Type B pancreatic cell (in vitro differentiated cells): Measurements from ENCODE around the gene APOBR. TPM values are rescaled to one million over a fixed set of nuclear protein-coding genes. Genes with fewer than 3 reads are reported as not detected.
A peak's percentile ranks its signal among the peaks of the same experiment; 100 is the strongest.
"Not testable (repeated sequence)": the region's sequence is repeated elsewhere in the genome, so short reads cannot be mapped to it uniquely, and the experiment has no call there.

Experiments used
- DNase-seq: peaks from one replicate; pipeline ENCODE4 v3.0.0; 2021; ENCODE audit warnings: mixed read lengths; ENCODE audit not compliant: unreplicated experiment; ENCODE audit errors: extremely low spot score
- H3K27ac Mint-ChIP-seq: 2 replicates; pipeline ENCODE4 v1.8.0; 2021; ENCODE audit warnings: mild to moderate bottlenecking, mixed read lengths
- H3K27me3 Mint-ChIP-seq: 2 replicates; pipeline ENCODE4 v1.8.0; 2021; ENCODE audit warnings: mixed read lengths
- H3K36me3 Mint-ChIP-seq: 2 replicates; pipeline ENCODE4 v1.8.0; 2021; ENCODE audit warnings: mixed read lengths
- H3K4me1 Mint-ChIP-seq: one replicate; pipeline ENCODE4 v1.8.0; 2021; ENCODE audit warnings: mixed read lengths; ENCODE audit not compliant: unreplicated experiment
- H3K4me3 Mint-ChIP-seq: 2 replicates; pipeline ENCODE4 v1.8.0; 2021; ENCODE audit warnings: mild to moderate bottlenecking, mixed read lengths
- H3K9me3 Mint-ChIP-seq: 2 replicates; pipeline ENCODE4 v1.8.0; 2021; ENCODE audit warnings: mixed read lengths
- CTCF ChIP-seq: fragments of 200-600 bp; sonication (generic); conservative IDR thresholded peaks from 2 replicates; pipeline ENCODE4 v1.5.0; 2021; ENCODE audit warnings: antibody characterized with exemption, mild to moderate bottlenecking
- long read RNA-seq: library from polyadenylated mRNA; unstranded; transcript quantifications from one replicate; pipeline ENCODE4 v2.0.0, GENCODE V29; 2020
- total RNA-seq: library from RNA; stranded (reverse); gene quantifications from 2 replicates; pipeline ENCODE4 v1.2.1, GENCODE V29; 2021; ENCODE audit warnings: low replicate concordance

Gene APOBR
- 0.14 and 0.21 TPM in 2 replicates for total RNA-seq
- long read RNA-seq, result 0 reads

- TF ChIP-seq CTCF, result no peak
- no peak within 1 kb of the TSS for H3K27ac Mint-ChIP-seq
- H3K9me3 Mint-ChIP-seq, result no peaks in the 10 kb centered on the region
- peaks cover 4% of the 10 kb centered on the region for H3K4me1 Mint-ChIP-seq
- no peak for DNase-seq
- H3K4me3 Mint-ChIP-seq, result peak within 1 kb of the TSS; percentile 60
- peaks cover 3% of the 10 kb centered on the region for H3K27me3 Mint-ChIP-seq
- H3K36me3 Mint-ChIP-seq, result no peaks in the 10 kb centered on the region
Observed at GRCh38 chr16:28494121-28494851, at the start of gene APOBR. APOBR (plus strand) TSS chr16:28494643; CDS start chr16:28494682, 39 bp downstream.

- H3K27me3 Mint-ChIP-seq, H3K27ac Mint-ChIP-seq, H3K4me1 Mint-ChIP-seq, H3K4me3 Mint-ChIP-seq, DNase-seq, H3K9me3 Mint-ChIP-seq, H3K36me3 Mint-ChIP-seq: not testable (repeated sequence)
Observed at GRCh38 chr16:28446388-28446787, 48.1 kb upstream of the APOBR start.

GRCh38 chr16:28447081-28447480 is 47.4 kb upstream of the APOBR start:
- not testable (repeated sequence) for H3K4me3 Mint-ChIP-seq, H3K4me1 Mint-ChIP-seq, H3K27me3 Mint-ChIP-seq, DNase-seq, H3K27ac Mint-ChIP-seq, H3K36me3 Mint-ChIP-seq, H3K9me3 Mint-ChIP-seq

GRCh38 chr16:28473714-28474265 is 20.7 kb upstream of the APOBR start:
- Mint-ChIP-seq H3K4me3 (no peak overlapping the region), H3K4me1 (no peaks in the 10 kb centered on the region), H3K27ac (no peak overlapping the region), H3K9me3 (no peaks in the 10 kb centered on the region), H3K36me3 (peaks cover 5% of the 10 kb centered on the region), H3K27me3 (no peaks in the 10 kb centered on the region)
- DNase-seq, result no peak
- TF ChIP-seq CTCF, result no peak

GRCh38 chr16:28475221-28475620 is 19.2 kb upstream of the APOBR start:
- no peak overlapping the region for H3K27ac Mint-ChIP-seq
- no peaks in the 10 kb centered on the region for H3K4me1 Mint-ChIP-seq
- no peaks in the 10 kb centered on the region for H3K9me3 Mint-ChIP-seq
- TF ChIP-seq CTCF, result no peak
- no peak for DNase-seq
- H3K27me3 Mint-ChIP-seq, result no peaks in the 10 kb centered on the region
- no peak overlapping the region for H3K4me3 Mint-ChIP-seq
- peaks cover 5% of the 10 kb centered on the region for H3K36me3 Mint-ChIP-seq

GRCh38 chr16:28477311-28477920 is 17.0 kb upstream of the APOBR start:
- Mint-ChIP-seq H3K36me3 (peaks cover 5% of the 10 kb centered on the region), H3K4me3 (no peak overlapping the region), H3K9me3 (no peaks in the 10 kb centered on the region), H3K27ac (no peak overlapping the region), H3K4me1 (no peaks in the 10 kb centered on the region), H3K27me3 (no peaks in the 10 kb centered on the region)
- no peak for TF ChIP-seq CTCF
- no peak for DNase-seq
